OCI-LY1 (cell line): ENCODE measurements around the gene PLA2G15.

Source experiments
- H2AFZ ChIP-seq: fragments of 200-600 bp; sonication (generic), shearing (Covaris generic); 2 replicates; pipeline ENCODE4 v1.6.0; 2014; ENCODE audit warnings: antibody characterized with exemption, mild to moderate bottlenecking, low read length
- H3F3A ChIP-seq: fragments of 200-600 bp; sonication (generic), shearing (Covaris generic); 2 replicates; pipeline ENCODE4 v1.6.0; 2014; ENCODE audit warnings: mild to moderate bottlenecking, antibody characterized with exemption, low read length, moderate library complexity; ENCODE audit not compliant: insufficient read depth
- H3K27ac ChIP-seq: fragments of 200-600 bp; sonication (generic); 2 replicates; pipeline ENCODE4 v1.5.1; 2014; ENCODE audit warnings: low read length, mixed run types, mild to moderate bottlenecking, low read depth; ENCODE audit not compliant: poor library complexity, severe bottlenecking
- H3K27me3 ChIP-seq: fragments of 200-600 bp; sonication (generic); 2 replicates; pipeline ENCODE4 v1.6.0; 2014; ENCODE audit warnings: antibody characterized with exemption, mild to moderate bottlenecking, low read length, moderate library complexity; ENCODE audit not compliant: insufficient read depth
- H3K36me3 ChIP-seq: fragments of 200-600 bp; sonication (generic); 2 replicates; pipeline ENCODE4 v1.6.1; 2014; ENCODE audit warnings: mild to moderate bottlenecking, antibody characterized with exemption, low read length, moderate library complexity, mixed read lengths; ENCODE audit not compliant: insufficient read depth
- H3K4me1 ChIP-seq: fragments of 200-600 bp; sonication (generic); 2 replicates; pipeline ENCODE4 v1.5.1; 2014; ENCODE audit warnings: mild to moderate bottlenecking, low read length, moderate library complexity; ENCODE audit not compliant: insufficient read depth, severe bottlenecking
- H3K4me2 ChIP-seq: fragments of 200-600 bp; sonication (generic), shearing (Covaris generic); 2 replicates; pipeline ENCODE4 v1.6.1; 2014; ENCODE audit warnings: low read length
- H3K4me3 ChIP-seq: fragments of 200-600 bp; sonication (generic); 2 replicates; pipeline ENCODE4 v1.5.1; 2014; ENCODE audit warnings: low read length, low read depth, mild to moderate bottlenecking, mixed read lengths; ENCODE audit not compliant: poor library complexity, severe bottlenecking
- H3K79me2 ChIP-seq: fragments of 200-600 bp; shearing (Covaris generic); 2 replicates; pipeline ENCODE4 v1.6.1; 2016; ENCODE audit warnings: mixed run types, low read length, mixed read lengths; ENCODE audit not compliant: insufficient read depth
- H3K9ac ChIP-seq: fragments of 200-600 bp; sonication (generic), shearing (Covaris generic); 2 replicates; pipeline ENCODE4 v1.6.1; 2014; ENCODE audit warnings: mild to moderate bottlenecking, low read length, mixed read lengths
- H3K9me2 ChIP-seq: fragments of 200-600 bp; sonication (generic), shearing (Covaris generic); 2 replicates; pipeline ENCODE4 v1.6.1; 2014; ENCODE audit warnings: low read depth, mild to moderate bottlenecking, low read length, mixed read lengths
- H3K9me3 ChIP-seq: fragments of 200-600 bp; shearing (Covaris generic); 2 replicates; pipeline ENCODE4 v1.6.1; 2014; ENCODE audit warnings: low read length, mixed read lengths
- H4K20me1 ChIP-seq: fragments of 200-600 bp; sonication (generic), shearing (Covaris generic); 2 replicates; pipeline ENCODE4 v1.6.0; 2016; ENCODE audit warnings: mild to moderate bottlenecking, low read length; ENCODE audit not compliant: insufficient read depth
- EZH2 ChIP-seq: fragments of 200-600 bp; sonication (generic), shearing (Covaris generic); IDR thresholded peaks from 2 replicates; pipeline ENCODE4 v1.8.0; 2017; ENCODE audit warnings: borderline replicate concordance, mixed run types, mild to moderate bottlenecking, antibody characterized with exemption, low read length, moderate library complexity, mixed read lengths
- TF ChIP-seq, protein P1 (sequence below): fragments of 200-600 bp; sonication (generic), shearing (Covaris generic); IDR thresholded peaks from 2 replicates; pipeline ENCODE4 v1.5.1; 2017; ENCODE audit warnings: mild to moderate bottlenecking, antibody characterized with exemption, low read length, moderate library complexity, mixed read lengths

Gene PLA2G15

DNA sequence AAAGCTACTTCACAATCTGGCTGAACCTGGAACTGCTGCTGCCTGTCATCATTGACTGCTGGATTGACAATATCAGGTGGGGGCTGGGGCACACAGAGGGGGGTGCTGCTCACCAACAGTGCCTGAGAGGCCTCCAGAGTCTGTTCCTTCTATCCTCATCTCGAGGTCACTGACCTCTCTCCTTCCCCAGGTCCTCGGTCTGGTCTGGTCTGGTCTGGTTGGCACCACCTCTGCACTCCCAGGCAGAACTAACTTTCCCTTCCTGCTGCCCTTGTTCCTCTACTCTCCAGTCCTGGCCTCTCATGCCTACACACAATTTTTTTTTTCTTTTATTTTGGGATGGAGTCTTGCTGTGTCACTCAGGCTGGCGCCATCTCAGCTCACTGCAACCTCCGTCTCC is 4.2 kb downstream of the PLA2G15 start:
- Histone ChIP-seq H3K9me3 (no peaks in the 10 kb centered on the region), H4K20me1 (no peaks in the 10 kb centered on the region), H3K27ac (peak overlapping the region; percentile 44), H2AFZ (no peak overlapping the region), H3K36me3 (peaks cover 28% of the 10 kb centered on the region), H3K4me2 (no peak overlapping the region), H3K27me3 (no peaks in the 10 kb centered on the region), H3K9ac (no peak overlapping the region), H3K79me2 (no peaks in the 10 kb centered on the region), H3F3A (no peaks in the 10 kb centered on the region; the same call in 1 of the 2 replicates), H3K9me2 (no peaks in the 10 kb centered on the region), H3K4me3 (no peak overlapping the region), H3K4me1 (peaks cover 60% of the 10 kb centered on the region)
- TF ChIP-seq, protein P1, sequence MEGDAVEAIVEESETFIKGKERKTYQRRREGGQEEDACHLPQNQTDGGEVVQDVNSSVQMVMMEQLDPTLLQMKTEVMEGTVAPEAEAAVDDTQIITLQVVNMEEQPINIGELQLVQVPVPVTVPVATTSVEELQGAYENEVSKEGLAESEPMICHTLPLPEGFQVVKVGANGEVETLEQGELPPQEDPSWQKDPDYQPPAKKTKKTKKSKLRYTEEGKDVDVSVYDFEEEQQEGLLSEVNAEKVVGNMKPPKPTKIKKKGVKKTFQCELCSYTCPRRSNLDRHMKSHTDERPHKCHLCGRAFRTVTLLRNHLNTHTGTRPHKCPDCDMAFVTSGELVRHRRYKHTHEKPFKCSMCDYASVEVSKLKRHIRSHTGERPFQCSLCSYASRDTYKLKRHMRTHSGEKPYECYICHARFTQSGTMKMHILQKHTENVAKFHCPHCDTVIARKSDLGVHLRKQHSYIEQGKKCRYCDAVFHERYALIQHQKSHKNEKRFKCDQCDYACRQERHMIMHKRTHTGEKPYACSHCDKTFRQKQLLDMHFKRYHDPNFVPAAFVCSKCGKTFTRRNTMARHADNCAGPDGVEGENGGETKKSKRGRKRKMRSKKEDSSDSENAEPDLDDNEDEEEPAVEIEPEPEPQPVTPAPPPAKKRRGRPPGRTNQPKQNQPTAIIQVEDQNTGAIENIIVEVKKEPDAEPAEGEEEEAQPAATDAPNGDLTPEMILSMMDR, result no peak
- no peak for TF ChIP-seq EZH2

DNA sequence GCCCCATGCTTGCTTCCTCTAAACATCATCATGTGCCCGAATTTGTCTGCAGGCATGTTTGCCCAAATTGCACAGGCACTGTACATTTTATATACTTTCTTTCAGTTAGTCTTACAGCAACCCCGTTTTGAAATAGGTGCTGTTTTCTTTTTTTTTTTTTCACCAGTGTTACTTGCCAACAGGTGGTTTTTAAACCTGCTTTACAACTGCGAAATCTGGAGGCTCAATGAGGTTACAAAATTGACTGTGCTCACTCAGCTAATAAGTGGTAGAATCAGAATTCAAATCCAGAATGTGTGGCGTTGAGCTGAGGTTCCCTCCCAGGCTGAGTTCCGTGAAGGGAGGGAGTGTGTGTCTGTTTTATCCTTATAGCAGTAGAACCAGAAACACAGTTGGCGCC is 5.8 kb downstream of the PLA2G15 start:
- no peaks in the 10 kb centered on the region; the same call in 1 of the 2 replicates for H3F3A ChIP-seq
- no peaks in the 10 kb centered on the region for H4K20me1 ChIP-seq
- H2AFZ ChIP-seq, result no peak overlapping the region
- H3K9ac ChIP-seq, result peak overlapping the region; percentile 35; the same call in 1 of the 2 replicates
- H3K36me3 ChIP-seq, result peaks cover 43% of the 10 kb centered on the region
- H3K4me1 ChIP-seq, result peaks cover 54% of the 10 kb centered on the region
- TF ChIP-seq, protein P1, result no peak
- no peak for TF ChIP-seq EZH2
- H3K27ac ChIP-seq, result peak overlapping the region; percentile 98
- no peaks in the 10 kb centered on the region for H3K27me3 ChIP-seq
- H3K9me3 ChIP-seq, result no peaks in the 10 kb centered on the region
- no peaks in the 10 kb centered on the region for H3K9me2 ChIP-seq
- no peaks in the 10 kb centered on the region for H3K79me2 ChIP-seq
- H3K4me3 ChIP-seq, result peak overlapping the region; percentile 26
- peak overlapping the region; percentile 28; the same call in 1 of the 2 replicates for H3K4me2 ChIP-seq

DNA sequence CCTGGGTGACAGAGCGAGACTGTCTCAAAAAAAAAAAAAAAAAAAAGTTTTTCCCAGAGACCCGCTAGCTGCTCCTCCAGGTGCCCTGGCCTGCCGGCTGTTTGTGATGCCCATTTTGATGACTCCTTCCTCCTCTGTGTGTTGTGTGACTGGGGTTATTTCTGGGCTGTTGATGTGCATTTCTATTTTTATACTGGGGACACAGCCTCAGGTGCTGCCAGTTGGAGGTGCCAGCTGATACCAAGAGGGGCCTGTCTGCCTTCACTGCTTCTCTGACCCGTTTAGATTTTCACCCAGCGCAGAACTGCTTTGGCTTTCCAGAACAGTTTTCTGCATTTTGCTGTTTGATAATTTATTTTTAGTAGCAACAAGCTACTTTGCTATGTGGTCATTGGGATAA is 6.7 kb downstream of the PLA2G15 start:
- no peaks in the 10 kb centered on the region for H3K9me2 ChIP-seq
- H3F3A ChIP-seq, result no peaks in the 10 kb centered on the region; the same call in 1 of the 2 replicates
- H3K9ac ChIP-seq, result peak overlapping the region; percentile 44; the same call in 1 of the 2 replicates
- no peaks in the 10 kb centered on the region for H3K9me3 ChIP-seq
- H3K4me1 ChIP-seq, result peaks cover 47% of the 10 kb centered on the region
- H4K20me1 ChIP-seq, result no peaks in the 10 kb centered on the region
- H3K4me3 ChIP-seq, result no peak overlapping the region
- peak overlapping the region; percentile 28; the same call in 1 of the 2 replicates for H3K4me2 ChIP-seq
- TF ChIP-seq EZH2, result no peak
- TF ChIP-seq, protein P1, result no peak
- peak overlapping the region; percentile 98 for H3K27ac ChIP-seq
- H3K79me2 ChIP-seq, result no peaks in the 10 kb centered on the region
- H2AFZ ChIP-seq, result no peak overlapping the region
- no peaks in the 10 kb centered on the region for H3K27me3 ChIP-seq
- peaks cover 52% of the 10 kb centered on the region for H3K36me3 ChIP-seq
